ENCODE measurements around the gene NES. TPM values are rescaled to one million over a fixed set of nuclear protein-coding genes. Genes with fewer than 3 reads are reported as not detected.

The NES gene
- total and polyA plus RNA-seq, 4 donors = 0.15 to 3.1 (median 1.9) TPM

DNA sequence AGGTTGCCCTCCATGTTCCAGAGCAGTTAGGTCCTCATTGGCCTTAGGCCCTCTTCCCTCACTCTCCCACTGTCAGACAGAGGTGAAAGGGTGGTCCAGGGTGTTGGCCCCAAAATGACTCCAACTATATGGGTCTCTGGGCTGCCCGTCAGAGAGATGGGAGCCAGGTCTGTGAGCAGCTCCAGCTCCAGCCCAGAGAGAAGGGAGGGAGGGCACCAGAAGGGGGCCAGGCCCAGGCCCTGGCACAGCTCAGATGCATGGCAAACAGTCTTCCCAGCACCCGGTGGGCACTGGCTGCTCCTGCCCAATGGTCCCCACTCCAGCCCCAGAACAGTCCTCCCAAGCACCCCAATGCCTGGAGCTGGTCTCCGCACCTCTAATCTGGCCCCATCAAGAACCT is 33.1 kb downstream of the NES start:
- no peak for DNase-seq (ENCODE audit: low spot score)
- H3K9me3 ChIP-seq (ENCODE audit: control insufficient read depth in 4 of 4, low read length in 3 of 4) = no peaks in the 10 kb centered on the region
- TF ChIP-seq SP1 (IDR thresholded peaks at IDR 0.05) (no peak), CTCF (IDR thresholded peaks at IDR 0.05; ENCODE audit: low read depth, low read length, missing input control) (no peak), HNF4A (conservative IDR thresholded peaks at IDR 0.05) (no peak), ATF3 (IDR thresholded peaks at IDR 0.05) (no peak), RXRA (IDR thresholded peaks at IDR 0.05) (no peak), YY1 (IDR thresholded peaks at IDR 0.05) (no peak), GABPA (IDR thresholded peaks at IDR 0.05 in 1 of 2, conservative IDR thresholded peaks at IDR 0.05 in 1 of 2) (no peak), EGR1 (IDR thresholded peaks at IDR 0.05; ENCODE audit: low read depth in 2 of 2) (no peak), RAD21 (IDR thresholded peaks at IDR 0.05) (no peak), NR2F2 (IDR thresholded peaks at IDR 0.05) (no peak), FOXA1 (IDR thresholded peaks at IDR 0.05) (no peak), HNF4G (IDR thresholded peaks at IDR 0.05) (no peak), JUND (IDR thresholded peaks at IDR 0.05) (no peak)
- TF ChIP-seq, protein P1, sequence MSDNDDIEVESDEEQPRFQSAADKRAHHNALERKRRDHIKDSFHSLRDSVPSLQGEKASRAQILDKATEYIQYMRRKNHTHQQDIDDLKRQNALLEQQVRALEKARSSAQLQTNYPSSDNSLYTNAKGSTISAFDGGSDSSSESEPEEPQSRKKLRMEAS (IDR thresholded peaks at IDR 0.05) = no peak
- TF ChIP-seq, protein P2, sequence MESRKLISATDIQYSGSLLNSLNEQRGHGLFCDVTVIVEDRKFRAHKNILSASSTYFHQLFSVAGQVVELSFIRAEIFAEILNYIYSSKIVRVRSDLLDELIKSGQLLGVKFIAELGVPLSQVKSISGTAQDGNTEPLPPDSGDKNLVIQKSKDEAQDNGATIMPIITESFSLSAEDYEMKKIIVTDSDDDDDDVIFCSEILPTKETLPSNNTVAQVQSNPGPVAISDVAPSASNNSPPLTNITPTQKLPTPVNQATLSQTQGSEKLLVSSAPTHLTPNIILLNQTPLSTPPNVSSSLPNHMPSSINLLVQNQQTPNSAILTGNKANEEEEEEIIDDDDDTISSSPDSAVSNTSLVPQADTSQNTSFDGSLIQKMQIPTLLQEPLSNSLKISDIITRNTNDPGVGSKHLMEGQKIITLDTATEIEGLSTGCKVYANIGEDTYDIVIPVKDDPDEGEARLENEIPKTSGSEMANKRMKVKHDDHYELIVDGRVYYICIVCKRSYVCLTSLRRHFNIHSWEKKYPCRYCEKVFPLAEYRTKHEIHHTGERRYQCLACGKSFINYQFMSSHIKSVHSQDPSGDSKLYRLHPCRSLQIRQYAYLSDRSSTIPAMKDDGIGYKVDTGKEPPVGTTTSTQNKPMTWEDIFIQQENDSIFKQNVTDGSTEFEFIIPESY (IDR thresholded peaks at IDR 0.05) = no peak
- 81% methylated on average over 3 of the region's 3 CpGs for WGBS
- H3K36me3 ChIP-seq (ENCODE audit: control insufficient read depth in 4 of 4, insufficient read depth in 3 of 4, low read depth in 1 of 4, low read length in 3 of 4) = no peaks in the 10 kb centered on the region
- H3K9ac ChIP-seq (ENCODE audit: low read depth in 1 of 2, low read length in 2 of 2) = no peak overlapping the region
- H3K4me1 ChIP-seq (ENCODE audit: control insufficient read depth in 4 of 4, insufficient read depth in 4 of 4, low read length in 3 of 4) = peaks cover 0 to 6% (median 0%) of the 10 kb centered on the region in 4 donors
- H3K27ac ChIP-seq (ENCODE audit: low read depth in 1 of 2, low read length in 2 of 2) = no peak overlapping the region
- H3K4me3 ChIP-seq (ENCODE audit: low read depth in 1 of 3, low read length in 3 of 3) = no peak overlapping the region
- peaks cover 5 to 18% (median 7%) of the 10 kb centered on the region in 4 donors for H3K27me3 ChIP-seq (ENCODE audit: control insufficient read depth in 4 of 4, insufficient read depth in 4 of 4, low read length in 3 of 4)

DNA sequence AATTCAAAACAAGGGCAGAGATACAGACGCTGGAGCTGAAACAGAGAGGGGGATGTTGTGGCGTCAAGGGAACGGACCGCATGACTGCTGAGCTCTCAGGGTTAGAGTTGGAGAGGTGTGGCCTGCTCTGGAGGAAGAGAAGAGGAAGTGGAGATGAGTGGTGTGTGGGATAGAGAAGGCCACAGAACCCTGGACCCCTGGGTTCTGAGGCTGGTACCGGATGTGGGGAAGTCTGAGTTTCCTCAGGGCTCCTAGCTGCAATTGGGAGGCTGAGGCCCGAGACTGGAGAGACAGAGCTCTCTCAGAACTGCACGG is 33.5 kb downstream of the NES start:
- Histone ChIP-seq H3K4me1 (ENCODE audit: control insufficient read depth in 4 of 4, insufficient read depth in 4 of 4, low read length in 3 of 4) (peaks cover 0 to 6% (median 0%) of the 10 kb centered on the region in 4 donors), H3K9me3 (ENCODE audit: control insufficient read depth in 4 of 4, low read length in 3 of 4) (no peaks in the 10 kb centered on the region), H3K27ac (ENCODE audit: low read depth in 1 of 2, low read length in 2 of 2) (no peak overlapping the region), H3K27me3 (ENCODE audit: control insufficient read depth in 4 of 4, insufficient read depth in 4 of 4, low read length in 3 of 4) (peaks cover 5 to 18% (median 7%) of the 10 kb centered on the region in 4 donors), H3K36me3 (ENCODE audit: control insufficient read depth in 4 of 4, insufficient read depth in 3 of 4, low read depth in 1 of 4, low read length in 3 of 4) (no peaks in the 10 kb centered on the region), H3K9ac (ENCODE audit: low read depth in 1 of 2, low read length in 2 of 2) (no peak overlapping the region), H3K4me3 (ENCODE audit: low read depth in 1 of 3, low read length in 3 of 3) (no peak overlapping the region)
- TF ChIP-seq EGR1 (IDR thresholded peaks at IDR 0.05; ENCODE audit: low read depth in 2 of 2) (no peak), ATF3 (IDR thresholded peaks at IDR 0.05) (no peak), RXRA (IDR thresholded peaks at IDR 0.05) (no peak), CTCF (IDR thresholded peaks at IDR 0.05; ENCODE audit: low read depth, low read length, missing input control) (no peak), GABPA (IDR thresholded peaks at IDR 0.05 in 1 of 2, conservative IDR thresholded peaks at IDR 0.05 in 1 of 2) (no peak), HNF4A (conservative IDR thresholded peaks at IDR 0.05) (no peak), FOXA1 (IDR thresholded peaks at IDR 0.05) (no peak), YY1 (IDR thresholded peaks at IDR 0.05) (no peak), FOXA2 (IDR thresholded peaks at IDR 0.05) (no peak), HNF4G (IDR thresholded peaks at IDR 0.05) (no peak), RAD21 (IDR thresholded peaks at IDR 0.05) (no peak)
- TF ChIP-seq, protein P3, sequence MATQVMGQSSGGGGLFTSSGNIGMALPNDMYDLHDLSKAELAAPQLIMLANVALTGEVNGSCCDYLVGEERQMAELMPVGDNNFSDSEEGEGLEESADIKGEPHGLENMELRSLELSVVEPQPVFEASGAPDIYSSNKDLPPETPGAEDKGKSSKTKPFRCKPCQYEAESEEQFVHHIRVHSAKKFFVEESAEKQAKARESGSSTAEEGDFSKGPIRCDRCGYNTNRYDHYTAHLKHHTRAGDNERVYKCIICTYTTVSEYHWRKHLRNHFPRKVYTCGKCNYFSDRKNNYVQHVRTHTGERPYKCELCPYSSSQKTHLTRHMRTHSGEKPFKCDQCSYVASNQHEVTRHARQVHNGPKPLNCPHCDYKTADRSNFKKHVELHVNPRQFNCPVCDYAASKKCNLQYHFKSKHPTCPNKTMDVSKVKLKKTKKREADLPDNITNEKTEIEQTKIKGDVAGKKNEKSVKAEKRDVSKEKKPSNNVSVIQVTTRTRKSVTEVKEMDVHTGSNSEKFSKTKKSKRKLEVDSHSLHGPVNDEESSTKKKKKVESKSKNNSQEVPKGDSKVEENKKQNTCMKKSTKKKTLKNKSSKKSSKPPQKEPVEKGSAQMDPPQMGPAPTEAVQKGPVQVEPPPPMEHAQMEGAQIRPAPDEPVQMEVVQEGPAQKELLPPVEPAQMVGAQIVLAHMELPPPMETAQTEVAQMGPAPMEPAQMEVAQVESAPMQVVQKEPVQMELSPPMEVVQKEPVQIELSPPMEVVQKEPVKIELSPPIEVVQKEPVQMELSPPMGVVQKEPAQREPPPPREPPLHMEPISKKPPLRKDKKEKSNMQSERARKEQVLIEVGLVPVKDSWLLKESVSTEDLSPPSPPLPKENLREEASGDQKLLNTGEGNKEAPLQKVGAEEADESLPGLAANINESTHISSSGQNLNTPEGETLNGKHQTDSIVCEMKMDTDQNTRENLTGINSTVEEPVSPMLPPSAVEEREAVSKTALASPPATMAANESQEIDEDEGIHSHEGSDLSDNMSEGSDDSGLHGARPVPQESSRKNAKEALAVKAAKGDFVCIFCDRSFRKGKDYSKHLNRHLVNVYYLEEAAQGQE (IDR thresholded peaks at IDR 0.05) = no peak
- TF ChIP-seq, protein P2 (IDR thresholded peaks at IDR 0.05) = no peak
- DNase-seq (ENCODE audit: low spot score) = no peak
- WGBS = 56% methylated on average over 7 of the region's 7 CpGs
